ENCODE results near the gene COL18A1.

DNA sequence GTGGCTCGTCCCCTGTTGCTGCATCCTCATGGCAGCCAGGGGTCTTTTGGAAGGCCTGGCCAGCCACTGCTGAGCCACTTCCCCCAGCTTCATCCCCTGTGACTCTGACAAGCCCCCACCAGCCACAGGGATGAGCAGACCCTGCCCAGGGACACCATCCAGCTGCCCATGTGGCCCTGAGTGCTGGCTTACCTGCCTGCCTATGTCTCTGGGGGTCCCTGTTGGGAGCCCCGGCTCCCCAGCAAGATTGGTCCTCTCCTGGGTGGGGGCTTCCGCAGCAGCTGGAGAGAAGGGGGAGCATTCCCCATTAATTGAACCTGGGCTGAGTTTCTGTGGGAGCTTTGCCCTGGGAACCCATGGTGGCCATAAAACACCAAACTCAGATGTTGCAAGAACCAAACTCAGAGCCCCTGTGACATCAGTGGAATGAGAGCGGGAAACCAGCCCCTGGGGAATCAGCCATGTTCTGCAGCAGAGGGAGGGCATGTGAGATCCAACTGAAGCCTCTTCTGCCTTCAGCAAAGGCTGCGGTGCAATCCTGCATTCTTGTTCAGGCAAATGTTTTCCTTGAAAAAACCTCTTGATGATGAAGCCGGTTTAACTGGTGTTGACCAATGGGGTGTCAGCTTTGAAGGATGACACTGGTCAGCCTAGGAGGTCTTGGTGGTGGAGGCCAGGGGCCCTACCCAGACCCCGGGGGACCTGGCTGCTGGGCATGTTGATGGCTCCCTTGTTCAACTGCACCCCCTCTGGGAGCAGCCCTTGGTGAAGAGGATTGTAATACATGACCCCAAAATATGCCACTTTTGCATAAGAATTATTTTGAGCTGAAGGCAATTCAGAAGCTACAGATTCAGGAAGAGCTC lies 28.3 kb upstream of the COL18A1 start:
- TF ChIP-seq, protein P1, sequence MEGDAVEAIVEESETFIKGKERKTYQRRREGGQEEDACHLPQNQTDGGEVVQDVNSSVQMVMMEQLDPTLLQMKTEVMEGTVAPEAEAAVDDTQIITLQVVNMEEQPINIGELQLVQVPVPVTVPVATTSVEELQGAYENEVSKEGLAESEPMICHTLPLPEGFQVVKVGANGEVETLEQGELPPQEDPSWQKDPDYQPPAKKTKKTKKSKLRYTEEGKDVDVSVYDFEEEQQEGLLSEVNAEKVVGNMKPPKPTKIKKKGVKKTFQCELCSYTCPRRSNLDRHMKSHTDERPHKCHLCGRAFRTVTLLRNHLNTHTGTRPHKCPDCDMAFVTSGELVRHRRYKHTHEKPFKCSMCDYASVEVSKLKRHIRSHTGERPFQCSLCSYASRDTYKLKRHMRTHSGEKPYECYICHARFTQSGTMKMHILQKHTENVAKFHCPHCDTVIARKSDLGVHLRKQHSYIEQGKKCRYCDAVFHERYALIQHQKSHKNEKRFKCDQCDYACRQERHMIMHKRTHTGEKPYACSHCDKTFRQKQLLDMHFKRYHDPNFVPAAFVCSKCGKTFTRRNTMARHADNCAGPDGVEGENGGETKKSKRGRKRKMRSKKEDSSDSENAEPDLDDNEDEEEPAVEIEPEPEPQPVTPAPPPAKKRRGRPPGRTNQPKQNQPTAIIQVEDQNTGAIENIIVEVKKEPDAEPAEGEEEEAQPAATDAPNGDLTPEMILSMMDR (IDR thresholded peaks at IDR 0.05), result no peak
- no peak for TF ChIP-seq POLR2A (IDR thresholded peaks at IDR 0.05; ENCODE audit: low read depth)
- no peak for TF ChIP-seq POLR2AphosphoS5 (IDR thresholded peaks at IDR 0.05)
